SK-N-SH (cell line): ENCODE data around the gene TBC1D13.

Source experiments
- MXI1 ChIP-seq: IDR thresholded peaks from 2 replicates; pipeline ENCODE4 v1.6.1; 2012; ENCODE audit warnings: mild to moderate bottlenecking, low read depth, low read length, improper control_type of control experiment
- TF ChIP-seq, protein P1 (sequence below): fragments of 150-350 bp; IDR thresholded peaks from 2 replicates; pipeline ENCODE4 v1.6.1; 2017; ENCODE audit warnings: antibody characterized with exemption, low read length, low read depth, borderline replicate concordance
- TF ChIP-seq, protein P2 (sequence below): IDR thresholded peaks from 2 replicates; pipeline ENCODE4; 2012

GRCh38 chr9:128785427-128785826 lies 1.6 kb upstream of the TBC1D13 start:
- TF ChIP-seq, protein P1, sequence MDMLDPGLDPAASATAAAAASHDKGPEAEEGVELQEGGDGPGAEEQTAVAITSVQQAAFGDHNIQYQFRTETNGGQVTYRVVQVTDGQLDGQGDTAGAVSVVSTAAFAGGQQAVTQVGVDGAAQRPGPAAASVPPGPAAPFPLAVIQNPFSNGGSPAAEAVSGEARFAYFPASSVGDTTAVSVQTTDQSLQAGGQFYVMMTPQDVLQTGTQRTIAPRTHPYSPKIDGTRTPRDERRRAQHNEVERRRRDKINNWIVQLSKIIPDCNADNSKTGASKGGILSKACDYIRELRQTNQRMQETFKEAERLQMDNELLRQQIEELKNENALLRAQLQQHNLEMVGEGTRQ = no peak
- TF ChIP-seq MXI1 = no peak
- TF ChIP-seq, protein P2, sequence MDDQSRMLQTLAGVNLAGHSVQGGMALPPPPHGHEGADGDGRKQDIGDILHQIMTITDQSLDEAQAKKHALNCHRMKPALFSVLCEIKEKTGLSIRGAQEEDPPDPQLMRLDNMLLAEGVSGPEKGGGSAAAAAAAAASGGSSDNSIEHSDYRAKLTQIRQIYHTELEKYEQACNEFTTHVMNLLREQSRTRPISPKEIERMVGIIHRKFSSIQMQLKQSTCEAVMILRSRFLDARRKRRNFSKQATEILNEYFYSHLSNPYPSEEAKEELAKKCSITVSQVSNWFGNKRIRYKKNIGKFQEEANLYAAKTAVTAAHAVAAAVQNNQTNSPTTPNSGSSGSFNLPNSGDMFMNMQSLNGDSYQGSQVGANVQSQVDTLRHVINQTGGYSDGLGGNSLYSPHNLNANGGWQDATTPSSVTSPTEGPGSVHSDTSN = no peak
